Dedifferentiated amniotic fluid mesenchymal stem cell (primary cell): Measurements from ENCODE around the gene SSTR5.

Experiments used
- DNase-seq: peaks from one replicate; pipeline ENCODE4 v3.0.0-alpha.2; 2016; ENCODE audit errors: extremely low spot score

Gene SSTR5

DNA sequence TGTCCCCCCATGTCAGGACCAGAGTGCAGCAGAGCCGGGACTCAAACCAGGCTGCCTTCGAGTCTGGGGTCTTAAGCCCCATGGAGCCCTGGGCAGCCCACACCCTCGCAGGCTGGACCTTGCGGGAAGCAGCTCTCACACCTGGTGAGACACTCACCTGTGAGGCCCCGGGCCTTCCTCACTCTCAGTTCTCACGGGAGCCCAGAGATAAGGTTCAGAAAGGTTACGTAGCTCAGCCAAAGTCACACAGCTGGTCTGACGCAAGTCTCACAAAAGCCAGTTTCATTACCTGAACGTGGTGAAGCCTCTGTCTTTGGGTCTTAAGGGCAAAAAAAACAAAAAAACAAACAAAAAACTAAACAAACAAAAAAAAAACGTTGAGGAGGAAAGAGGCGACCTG, 32.8 kb upstream of the SSTR5 start:
- DNase-seq: no peak

DNA sequence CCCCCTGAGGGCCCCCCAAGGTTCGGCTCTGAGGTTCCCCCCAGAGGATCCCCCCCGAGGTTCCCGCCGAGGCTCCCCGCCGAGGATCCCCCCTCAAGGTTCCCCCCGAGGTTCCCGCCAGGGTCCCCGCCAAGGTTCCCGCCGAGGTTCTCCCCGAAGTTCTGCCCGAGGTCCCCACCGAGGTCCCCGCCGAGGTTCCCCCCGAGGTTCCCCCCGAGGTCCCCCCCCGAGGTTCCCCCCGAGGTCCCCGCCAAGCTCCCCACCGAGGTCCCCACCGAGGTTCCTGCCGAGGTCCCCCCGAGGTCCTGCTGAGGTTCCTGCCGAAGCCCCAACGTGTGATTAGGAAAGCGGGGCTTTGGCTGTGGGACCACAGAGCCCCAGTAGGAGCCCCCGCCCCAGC, 32.2 kb upstream of the SSTR5 start:
- DNase-seq: no peak

DNA sequence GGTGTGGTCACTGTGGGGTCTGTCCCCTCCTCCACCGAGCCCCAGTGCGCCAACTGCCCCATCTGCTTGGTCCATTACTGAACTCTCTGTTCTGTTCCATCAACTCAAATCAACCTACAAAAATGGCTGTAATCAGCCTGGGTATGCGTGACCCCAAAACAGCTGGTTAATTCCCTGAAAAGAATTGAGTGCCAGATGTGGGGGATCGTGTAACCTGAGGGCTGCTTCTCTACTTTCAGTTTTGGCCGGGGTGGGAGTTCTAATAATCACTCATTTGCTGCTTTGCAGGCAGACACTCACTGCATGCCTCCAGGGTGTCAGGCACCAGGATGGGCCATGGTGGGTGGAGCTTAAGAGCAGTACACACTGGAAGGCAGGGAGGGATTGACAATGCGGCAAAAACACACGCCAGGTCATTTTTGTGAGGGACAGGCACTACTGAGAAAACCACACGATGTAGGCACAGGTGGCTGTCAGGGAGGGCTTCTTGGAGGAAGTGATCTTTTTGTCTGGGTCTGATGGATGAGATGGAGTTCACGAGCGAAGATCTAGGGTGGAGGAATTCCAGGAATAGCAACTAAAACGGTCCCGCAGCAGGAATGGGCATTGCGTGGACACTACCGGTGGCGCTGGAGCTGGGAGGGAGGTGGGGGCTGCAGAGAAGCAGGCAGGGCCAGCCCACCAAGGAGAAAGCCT, 30.4 kb upstream of the SSTR5 start:
- no peak for DNase-seq

DNA sequence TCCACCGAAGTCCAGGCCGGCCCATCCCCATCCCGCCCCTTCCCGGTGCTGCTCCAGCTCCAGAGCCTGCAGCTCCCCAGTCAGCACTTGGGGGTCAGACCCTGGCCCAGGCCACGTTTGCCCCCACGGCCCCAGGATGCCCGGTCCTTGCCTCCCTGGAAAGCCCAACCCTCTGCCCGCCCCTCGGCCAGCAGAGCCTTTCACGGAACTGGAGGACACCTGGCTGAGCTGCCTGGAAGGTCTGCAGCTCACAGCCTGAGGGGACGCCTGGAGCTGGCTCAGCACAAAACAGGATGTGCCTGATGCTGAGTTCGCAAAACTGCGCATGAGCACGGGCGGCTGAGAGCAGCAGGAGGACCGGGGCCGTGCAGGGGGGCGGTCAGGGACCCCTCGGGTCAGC, 29.7 kb upstream of the SSTR5 start:
- no peak for DNase-seq

DNA sequence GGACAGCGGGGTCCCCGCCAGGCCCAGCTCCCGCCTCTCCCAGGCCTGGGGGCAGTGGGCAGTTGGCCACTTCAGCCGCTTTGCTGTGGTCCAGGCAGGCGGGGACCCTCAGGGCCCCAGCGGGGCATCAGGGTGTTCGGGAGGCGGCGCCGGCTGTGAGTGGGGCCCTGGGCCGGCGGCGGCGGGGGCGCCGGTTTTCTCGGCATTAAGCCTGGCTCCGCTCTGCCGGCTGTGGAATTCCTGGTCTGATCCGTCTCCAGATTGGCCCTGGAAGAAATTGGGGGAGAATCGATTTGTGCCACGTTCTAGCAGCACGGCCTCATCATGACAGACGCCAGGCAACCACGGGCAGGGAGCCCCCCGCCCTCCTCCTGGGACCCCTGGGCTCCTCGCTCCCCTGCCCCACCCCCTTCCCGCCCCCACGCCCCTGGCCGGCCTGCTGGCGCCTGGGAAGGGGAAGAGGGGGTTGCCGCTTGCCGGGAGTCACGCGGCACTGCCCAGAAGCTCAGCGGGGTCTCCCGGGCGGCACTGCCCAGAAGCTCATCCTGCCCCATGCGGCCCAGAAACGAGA, 28.6 kb upstream of the SSTR5 start:
- DNase-seq: no peak

DNA sequence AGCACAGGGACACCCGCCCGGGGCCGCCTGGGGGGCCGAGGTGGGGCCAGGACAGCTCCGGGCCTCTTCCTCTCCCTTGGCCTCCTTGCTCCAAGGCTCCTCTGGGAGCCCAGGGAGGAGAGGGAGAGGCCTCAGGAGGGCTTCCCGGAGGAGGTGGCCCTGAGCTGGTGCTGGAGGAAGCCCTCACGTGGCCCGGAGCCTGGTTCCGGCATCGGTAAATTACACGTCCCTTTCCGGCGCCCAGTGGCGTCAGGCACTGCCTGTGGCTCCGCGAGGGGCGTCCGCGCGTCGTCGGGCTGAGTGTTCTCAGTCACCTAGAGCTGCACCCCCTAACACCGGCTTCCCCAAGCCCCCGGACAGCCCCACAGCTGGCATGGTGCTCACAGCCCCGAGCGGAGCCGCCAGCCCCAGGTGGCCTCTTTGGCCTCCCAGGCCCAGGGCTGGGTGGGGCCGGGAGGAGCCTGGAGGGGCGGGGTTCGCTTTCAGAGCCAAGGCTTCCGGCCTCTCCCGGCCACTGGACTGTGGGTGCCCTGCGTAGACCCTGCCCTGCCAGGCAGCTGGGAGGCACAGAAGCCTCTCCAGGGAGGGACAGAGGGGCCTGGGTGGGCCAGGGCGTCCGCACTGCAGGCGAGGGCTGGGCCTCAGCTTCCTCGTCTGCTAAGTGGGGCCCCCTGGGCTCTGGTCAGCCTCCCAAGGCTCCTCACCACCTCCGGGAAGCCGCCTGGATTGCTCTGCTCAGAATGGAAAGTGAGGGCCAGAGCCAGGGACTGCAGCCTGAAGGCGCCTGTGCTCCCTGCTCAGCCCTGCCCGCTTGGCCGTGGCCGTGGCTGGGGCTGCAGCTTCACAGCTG, 27.9 kb upstream of the SSTR5 start:
- no peak for DNase-seq

DNA sequence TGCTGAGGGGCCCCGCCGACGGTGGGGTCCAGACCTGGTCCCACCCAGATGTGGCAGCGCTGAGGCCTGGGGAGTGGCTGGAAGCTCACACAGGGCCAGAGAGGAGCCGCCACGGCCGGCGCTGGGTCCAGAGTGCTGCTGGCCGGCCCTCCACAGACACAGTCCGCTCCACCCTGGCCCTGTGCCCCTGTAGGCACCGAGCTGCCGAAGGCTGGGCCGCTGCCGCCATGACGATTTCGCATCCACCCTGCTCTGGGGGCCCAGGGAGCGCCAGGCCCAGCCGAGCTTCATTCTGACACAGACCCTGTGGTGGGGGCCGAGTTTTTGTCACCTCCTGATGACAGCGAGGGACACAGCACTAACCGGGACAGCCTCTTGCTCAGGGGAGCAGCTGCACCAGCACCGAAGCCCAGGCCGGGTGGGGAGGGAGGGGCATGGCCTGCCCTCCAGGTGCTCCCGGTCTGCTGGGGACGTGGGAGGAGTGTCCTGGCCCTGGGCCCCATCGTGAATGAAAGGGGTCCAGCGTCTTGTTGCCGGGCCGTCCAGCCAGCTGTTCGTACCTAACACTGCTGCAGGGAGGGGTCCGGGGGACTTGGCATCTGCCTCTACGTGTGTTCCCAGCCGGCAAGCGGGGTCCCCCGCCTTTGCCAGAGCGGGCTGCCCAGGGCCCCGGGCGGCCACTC, 27.1 kb upstream of the SSTR5 start:
- DNase-seq: no peak

DNA sequence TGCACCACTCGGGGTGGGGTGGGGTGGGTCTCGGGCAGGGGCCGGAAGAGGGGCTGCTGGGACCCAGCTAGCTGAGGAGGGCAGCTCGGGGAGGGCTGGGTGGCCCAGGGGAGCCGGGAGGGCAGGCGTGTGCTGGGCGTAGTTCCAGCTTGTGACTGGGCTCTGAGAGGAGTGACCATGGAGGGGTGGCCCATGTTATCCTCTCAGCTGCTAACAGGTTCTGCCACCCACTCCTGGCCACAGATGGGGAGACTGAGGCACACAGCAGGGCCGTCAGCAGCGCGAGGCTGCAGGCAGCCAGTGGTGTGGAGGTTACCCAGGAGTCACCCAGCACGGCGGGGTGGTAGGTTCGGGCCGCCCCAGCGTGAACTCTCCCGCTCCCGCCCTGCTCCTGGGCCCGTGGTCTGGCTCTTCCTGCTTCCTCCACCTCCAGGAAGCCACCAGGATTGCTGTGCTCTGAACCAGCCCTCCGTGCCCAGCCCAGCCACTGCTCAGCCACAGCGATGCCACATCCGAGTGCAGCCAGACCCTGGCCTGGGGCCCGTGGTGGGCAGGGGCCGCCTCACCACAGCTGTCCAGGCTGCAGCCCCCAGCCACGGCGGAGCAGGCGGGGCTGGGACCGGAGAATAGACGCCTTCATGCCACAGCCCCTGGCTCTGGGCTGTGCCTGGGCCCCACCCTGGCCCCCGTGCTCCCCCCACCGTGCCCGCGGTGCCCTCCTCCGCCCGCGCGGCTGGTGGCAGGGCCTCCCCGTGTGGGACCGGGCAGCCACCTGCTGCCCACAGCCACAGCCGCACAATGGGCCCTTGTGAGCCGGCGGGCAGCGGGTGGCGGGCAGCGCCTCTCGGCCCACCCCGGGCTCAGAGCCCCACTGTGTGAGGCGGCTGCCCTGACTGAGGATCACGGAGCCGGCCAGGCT, 26.3 kb upstream of the SSTR5 start:
- no peak for DNase-seq

DNA sequence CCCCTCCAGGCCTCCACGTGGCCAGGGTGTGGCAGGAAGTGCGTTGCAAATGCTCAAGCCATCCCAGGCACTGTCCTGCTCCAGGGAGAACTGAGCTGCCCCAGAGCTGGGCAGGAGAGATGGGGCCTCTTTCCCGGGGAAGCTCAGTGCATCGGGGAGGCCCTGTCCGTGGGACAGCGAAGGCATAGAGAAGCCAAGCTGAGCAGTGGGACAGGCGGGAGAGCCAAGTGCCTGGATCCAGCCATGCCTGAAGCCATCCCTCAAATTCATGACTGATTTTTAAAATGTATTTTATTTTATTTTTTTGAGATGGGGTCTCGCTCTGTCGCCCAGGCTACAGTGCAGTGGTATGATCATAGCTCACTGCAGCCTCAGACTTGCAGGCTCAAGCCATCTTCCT, 25.4 kb upstream of the SSTR5 start:
- DNase-seq: no peak

DNA sequence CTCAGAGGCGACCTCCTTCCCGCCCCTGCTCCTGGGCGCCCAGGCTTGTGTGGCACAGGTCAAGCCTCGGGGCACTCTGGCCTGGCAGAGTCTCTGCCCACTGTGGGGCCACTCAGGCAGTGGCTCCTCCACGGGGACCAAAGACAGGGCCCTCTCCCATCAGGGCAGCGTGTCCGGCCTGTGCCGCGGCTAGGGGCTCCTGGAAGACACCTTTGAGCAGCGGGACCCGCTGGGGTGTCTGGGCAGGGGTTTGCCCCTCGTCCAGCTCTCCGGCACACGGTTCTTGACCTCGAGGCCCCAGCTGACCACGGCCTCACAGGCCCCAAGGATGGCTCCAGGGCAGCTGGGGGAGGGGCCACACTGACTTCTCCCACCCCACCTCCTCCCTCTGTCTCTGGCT, 24.7 kb upstream of the SSTR5 start:
- no peak for DNase-seq

DNA sequence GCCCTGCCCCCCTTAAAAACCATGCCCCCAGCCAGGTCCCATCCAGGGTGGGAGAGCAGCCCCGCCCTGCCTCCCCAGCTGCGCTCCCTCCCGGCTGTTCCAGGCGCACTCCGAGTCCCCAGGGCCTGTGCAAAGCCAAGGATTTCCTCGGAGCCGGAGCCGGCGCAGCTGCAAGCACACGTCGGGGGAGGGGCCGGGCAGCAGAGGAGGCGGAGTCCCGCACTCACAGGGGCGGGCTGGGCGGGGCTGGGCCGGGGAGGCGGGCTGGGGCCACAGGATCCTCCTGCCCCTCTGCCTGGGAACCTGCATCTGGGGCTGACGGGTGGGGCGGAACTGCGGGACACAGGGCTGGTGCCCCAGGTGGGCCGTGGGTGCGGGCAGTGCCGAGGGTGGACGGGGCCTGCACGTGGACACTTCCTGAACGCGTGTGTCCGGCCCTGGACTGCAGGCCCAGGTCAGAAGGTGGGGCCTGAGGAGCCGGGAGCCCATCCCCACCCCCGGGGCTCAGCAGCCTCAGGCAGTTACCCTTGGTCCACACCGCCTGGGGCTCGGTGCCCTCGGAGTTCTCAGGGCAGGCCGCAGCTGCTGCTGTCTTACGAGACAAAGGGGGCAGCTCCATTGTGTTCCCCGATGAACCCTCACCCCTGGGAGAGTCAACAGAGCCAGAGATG, 24.0 kb upstream of the SSTR5 start:
- DNase-seq: no peak

DNA sequence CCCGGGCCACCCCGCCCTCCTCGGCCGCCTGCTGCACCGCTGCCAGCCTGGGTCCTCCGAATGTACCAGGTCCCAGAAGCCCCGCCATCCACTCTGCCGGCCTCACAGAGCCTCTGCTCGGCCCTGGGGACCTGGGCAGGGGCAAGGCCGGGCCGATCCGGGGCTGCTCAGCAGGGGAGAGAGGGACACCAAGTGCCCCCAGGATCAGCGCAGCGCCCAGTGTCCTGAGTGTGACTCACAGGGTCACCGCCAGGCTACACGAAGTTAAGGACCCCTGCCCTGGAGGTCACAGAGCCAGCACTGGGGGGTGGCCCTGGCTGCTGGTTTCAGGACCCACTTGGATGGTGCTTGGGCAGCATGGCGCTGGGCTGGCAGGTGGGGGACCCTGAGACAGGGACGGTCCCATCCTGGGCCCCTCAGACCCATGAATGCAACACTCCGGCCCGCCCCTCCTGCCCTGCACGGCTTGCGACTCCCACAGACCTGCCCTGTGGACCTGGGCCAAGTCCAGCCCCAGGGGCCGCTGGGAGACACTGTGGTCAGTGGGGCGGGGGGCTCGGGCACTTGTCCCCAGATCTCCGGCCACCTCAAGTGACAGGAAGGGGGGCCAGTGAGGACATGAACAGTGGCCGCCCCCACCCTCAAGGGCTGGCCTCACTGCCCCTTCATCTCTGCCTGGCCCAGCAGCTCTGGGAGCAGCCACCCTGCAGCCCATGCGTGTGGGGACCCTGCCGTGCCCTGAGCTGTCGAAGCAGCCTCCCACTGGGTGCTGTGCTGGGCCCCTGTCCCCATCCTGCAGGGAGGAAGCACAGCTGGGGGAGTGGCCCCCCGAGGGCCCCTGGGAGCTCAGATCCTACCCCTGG, 23.2 kb upstream of the SSTR5 start:
- no peak for DNase-seq

DNA sequence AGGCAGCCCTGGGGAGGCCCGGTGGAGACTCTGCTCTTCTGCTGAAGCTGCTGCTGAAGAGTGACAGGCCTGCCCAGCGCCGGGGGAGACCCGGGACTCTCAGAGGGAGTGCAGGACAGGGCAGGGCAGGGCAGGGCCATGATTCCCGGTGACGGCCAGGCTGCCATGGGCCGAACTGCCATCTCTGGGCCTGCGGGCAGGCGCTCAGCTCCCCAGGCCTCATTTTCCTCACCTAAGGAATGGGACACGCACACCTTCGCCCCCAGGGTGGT, 22.6 kb upstream of the SSTR5 start:
- DNase-seq: no peak

DNA sequence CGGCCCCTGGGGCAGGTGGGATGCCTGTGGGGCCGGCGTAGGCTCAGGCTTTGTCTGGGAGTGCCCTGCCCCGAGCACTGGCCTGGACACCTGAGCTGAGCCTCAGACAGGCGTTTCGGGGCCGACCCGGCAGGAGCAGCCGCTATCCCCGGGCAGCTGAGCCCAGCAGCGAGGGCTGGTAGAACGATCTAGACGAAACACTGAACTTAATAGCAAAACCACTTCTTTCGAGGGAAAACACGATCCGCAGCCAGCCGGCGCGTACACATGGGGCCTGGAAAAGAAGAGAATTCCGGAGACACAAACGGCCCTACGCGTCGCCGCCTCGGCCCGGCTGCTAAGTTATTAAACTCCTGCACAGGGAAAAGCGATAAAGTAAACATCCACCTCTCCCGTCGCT, 22.0 kb upstream of the SSTR5 start:
- DNase-seq: no peak

DNA sequence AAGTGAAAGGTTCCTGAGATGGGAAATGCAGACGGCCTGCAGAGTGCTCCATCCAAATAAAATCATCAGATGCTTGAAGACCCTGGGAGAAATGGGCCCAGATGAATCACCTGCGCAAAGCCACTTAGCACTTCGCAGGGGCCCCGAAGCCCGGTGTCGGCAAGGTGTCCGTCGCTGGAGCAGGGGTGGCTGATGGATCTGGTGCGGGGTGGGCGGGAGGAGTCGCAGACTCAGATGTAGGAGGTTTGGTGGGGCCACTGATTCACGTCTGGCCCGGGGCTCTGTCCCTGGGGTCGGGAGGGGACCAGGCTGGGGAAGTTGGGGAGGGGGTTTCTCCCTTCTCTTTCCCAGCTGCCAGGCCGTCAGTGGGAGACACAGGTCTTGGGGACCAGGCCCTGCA, 21.6 kb upstream of the SSTR5 start:
- no peak for DNase-seq

DNA sequence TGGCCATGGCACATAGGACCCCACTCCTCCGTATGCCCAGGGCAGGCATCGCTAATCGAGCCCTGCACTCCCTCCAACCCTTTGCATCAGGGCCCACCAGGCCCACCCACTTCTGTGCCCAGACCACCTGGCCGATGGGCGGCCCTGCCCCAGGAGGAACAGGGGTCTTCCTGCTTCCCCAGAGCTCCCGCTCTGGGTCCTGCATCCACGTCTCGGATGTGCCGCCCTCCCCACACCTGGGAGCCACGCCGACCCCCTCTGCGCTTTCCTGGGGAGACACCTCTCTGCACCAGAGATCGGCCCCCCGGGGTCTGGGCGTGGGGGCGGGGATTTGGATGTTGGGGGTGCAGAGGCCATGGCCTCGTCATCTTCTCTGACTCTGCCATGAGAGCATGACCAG, 21.1 kb upstream of the SSTR5 start:
- no peak for DNase-seq

DNA sequence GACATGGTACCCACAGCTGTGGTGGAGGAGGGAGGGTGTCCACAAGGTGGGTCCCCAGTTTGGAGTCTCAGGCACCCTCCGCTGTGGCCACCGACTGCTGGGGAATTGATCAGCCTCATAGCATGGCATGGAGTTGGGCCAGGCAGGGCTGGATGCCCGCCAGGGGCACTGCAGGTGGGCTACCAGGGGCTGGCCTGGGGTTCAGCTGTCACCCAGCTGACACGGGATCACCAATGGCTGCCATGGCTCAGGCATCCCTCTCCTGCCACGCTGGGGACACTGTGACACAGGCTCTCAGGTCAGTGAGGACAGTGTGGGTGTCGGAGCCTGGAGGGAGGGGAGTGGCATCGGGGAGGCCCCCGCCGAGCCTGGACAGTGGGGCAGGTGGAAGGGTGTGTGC, 19.8 kb upstream of the SSTR5 start:
- no peak for DNase-seq

DNA sequence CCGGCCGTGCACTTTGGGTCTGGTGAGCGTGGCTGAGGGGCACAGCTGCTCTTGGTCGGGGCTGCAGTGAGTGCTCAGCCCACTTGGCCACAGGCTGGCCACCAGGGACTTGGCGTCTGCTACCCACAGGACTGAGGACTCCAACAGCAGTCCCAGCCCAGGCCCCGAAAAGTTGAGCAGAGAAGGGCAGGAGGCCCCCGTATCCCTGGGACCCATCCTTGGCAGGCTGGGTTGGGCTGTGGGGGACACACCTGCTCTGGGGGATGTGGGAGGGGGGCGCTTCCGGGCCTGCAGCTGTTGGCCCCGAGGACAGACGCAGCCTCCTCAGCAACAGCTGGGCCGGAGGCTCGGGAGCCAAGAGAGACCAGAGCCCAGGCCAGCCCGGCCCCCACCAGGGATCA, 19.4 kb upstream of the SSTR5 start:
- DNase-seq: no peak

DNA sequence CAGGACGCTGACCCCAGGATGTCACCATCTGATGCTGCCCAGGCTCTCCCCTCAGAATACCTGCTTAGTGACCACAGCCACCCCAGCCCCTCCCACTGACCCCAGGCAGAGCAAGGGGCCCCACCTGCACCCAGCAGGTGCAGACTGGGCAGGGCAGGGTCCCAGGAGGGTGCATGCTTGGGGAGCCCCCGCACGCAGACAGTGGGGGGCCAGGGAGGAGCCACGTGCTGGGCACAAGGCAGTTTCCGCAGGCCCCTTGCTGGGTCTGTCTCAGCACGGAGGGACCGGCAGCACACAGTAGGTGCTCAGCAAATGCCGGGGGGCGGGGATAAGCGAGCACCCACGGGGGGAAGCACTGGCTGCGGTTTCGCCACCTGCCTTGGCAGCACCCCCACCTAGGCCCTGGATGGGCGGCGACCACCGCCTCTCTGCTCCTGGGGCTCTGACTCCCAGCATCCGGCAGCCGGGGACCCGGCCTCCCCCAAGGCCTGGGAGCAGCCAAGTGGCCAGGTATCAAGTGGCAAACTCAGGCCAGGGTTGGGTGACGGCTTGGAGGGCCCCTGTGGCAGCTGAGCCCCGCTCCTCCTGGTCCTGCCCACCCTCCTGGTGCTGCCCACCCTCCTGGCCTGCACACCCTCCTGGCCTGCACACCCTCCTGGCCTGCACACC, 18.7 kb upstream of the SSTR5 start:
- DNase-seq: no peak
